AML-193 (cell line): ENCODE data around the gene THBS3.

Source experiments
- DNase-seq, 2 experiments: peaks; one replicate each; lab custom pipeline; 2025; lab: John Stamatoyannopoulos, UW

Gene THBS3

GRCh38 chr1:155187456-155187891, 20.2 kb downstream of the THBS3 start:
- no peak for DNase-seq

GRCh38 chr1:155186794-155187455, 20.8 kb downstream of the THBS3 start:
- no peak for DNase-seq

- no peak for DNase-seq
Measured at GRCh38 chr1:155186067-155186793, 21.5 kb downstream of the THBS3 start.

DNA sequence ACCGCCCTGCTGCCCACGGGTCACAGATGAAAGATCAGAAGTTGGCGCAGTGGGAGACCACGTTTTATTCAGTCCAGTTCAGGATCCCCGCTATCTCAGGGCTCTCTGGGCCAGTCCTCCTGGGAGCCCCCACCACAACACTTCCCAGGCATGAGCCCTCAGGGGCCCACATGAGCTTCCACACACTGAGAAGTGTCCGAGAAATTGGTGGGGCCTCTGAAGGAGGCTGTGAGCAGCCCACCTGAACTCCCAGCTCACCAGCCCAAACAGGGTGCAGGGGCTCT, 22.0 kb downstream of the THBS3 start:
- DNase-seq = no peak

- DNase-seq = no peak
Measured at GRCh38 chr1:155184835-155185782, 22.6 kb downstream of the THBS3 start.

GRCh38 chr1:155184351-155184811, 23.3 kb downstream of the THBS3 start:
- no peak for DNase-seq

- DNase-seq = no peak
Measured at GRCh38 chr1:155183775-155184221, 23.9 kb downstream of the THBS3 start.

GRCh38 chr1:155182052-155182550, 25.6 kb downstream of the THBS3 start:
- DNase-seq = no peak

GRCh38 chr1:155181371-155182051, 26.2 kb downstream of the THBS3 start:
- DNase-seq = no peak

- no peak for DNase-seq
Measured at GRCh38 chr1:155179112-155180031, 28.3 kb downstream of the THBS3 start.

GRCh38 chr1:155178441-155179111, 29.1 kb downstream of the THBS3 start:
- DNase-seq = peak; percentile 16 to 41

- no peak for DNase-seq
Measured at GRCh38 chr1:155177918-155178281, 29.8 kb downstream of the THBS3 start.

- DNase-seq = no peak
Measured at GRCh38 chr1:155177192-155177917, 30.3 kb downstream of the THBS3 start.

DNA sequence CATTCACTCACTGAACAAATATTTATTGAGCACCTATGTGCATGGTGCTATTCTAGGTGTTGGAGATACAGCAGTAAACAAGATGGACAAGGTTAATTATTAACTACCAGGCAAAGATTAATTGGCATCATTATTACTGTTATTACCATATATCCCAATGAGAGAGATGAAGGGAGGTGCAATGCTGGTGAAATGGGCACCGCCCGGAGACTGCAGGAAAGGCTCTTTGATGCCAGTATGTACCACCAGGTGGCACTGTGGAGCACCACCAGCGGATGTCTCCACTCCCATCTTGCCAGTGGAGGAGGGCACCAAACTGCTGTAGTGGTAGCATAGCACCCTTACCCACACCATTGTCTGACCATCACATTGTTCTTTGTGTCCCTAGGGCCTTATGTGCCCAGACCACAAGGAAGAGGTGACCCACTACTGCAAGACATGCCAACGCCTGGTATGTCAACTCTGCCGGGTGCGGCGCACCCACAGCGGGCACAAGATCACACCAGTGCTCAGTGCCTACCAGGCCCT, 31.1 kb downstream of the THBS3 start:
- peak; percentile 71 to 76 for DNase-seq

- DNase-seq = peak; percentile 16 to 29
Measured at GRCh38 chr1:155175927-155176371, 31.7 kb downstream of the THBS3 start.

DNA sequence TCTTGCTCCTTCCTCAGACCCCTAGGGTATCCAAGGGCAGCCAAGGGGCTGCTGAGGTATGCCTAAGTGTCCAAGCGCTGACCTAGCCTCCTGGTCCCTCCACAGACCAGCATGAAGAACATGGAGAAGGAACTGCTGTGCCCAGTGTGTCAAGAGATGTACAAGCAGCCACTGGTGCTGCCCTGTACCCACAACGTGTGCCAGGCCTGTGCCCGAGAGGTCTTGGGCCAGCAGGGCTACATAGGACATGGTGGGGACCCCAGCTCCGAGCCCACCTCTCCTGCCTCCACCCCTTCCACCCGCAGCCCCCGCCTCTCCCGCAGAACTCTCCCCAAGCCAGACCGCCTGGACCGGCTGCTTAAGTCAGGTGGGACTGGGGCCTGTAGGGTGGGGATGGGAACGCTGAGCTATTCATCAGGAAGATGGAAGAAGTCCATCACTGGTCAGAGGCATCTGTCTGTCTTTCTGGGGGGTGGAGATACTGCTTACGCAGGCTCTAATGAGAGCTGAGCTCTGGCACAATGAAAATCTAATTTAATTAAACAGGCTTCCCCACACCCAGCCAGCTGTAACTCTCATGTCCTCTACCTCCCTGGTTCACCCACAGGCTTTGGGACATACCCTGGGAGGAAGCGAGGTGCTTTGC, 32.3 kb downstream of the THBS3 start:
- no peak for DNase-seq

GRCh38 chr1:155174324-155175280, 33.1 kb downstream of the THBS3 start:
- no peak for DNase-seq
